Measurements from ENCODE around the gene NR4A1. TPM values are rescaled to one million over a fixed set of nuclear protein-coding genes. Genes with fewer than 3 reads are reported as not detected.
A peak's percentile ranks its signal among the peaks of the same experiment; 100 is the strongest.

NR4A1 gene
- polyA plus RNA-seq, 1 experiment = 18.6 TPM

- CTCF ChIA-PET = interaction anchor here (1.0 to 24.9 kb wide), 9 partner anchors 7 to 94 kb away, joined by 3 to 974 read pairs (median 7); partner anchors contain the start of genes ATG101 and SMIM41
- POLR2A ChIA-PET = interaction anchor here (0.5 to 1.2 kb wide), 3 partner anchors 12 to 48 kb away, joined by 3 to 20 read pairs (median 5); partner anchors contain the start of gene NR4A1
- Histone ChIP-seq H3K27me3 (ENCODE audit: control insufficient read depth, insufficient read depth, low read length) (no peaks in the 10 kb centered on the region), H3K4me3 (ENCODE audit: low read depth, low read length) (peak overlapping the region; percentile 31), H3K36me3 (ENCODE audit: control insufficient read depth, insufficient read depth, low read length) (no peaks in the 10 kb centered on the region)
- no peak for DNase-seq (ENCODE audit: low read depth)
- TF ChIP-seq, protein P1, sequence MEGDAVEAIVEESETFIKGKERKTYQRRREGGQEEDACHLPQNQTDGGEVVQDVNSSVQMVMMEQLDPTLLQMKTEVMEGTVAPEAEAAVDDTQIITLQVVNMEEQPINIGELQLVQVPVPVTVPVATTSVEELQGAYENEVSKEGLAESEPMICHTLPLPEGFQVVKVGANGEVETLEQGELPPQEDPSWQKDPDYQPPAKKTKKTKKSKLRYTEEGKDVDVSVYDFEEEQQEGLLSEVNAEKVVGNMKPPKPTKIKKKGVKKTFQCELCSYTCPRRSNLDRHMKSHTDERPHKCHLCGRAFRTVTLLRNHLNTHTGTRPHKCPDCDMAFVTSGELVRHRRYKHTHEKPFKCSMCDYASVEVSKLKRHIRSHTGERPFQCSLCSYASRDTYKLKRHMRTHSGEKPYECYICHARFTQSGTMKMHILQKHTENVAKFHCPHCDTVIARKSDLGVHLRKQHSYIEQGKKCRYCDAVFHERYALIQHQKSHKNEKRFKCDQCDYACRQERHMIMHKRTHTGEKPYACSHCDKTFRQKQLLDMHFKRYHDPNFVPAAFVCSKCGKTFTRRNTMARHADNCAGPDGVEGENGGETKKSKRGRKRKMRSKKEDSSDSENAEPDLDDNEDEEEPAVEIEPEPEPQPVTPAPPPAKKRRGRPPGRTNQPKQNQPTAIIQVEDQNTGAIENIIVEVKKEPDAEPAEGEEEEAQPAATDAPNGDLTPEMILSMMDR (IDR thresholded peaks at IDR 0.05; ENCODE audit: insufficient read depth, low read depth, low read length) = no peak
These were observed 17.6 kb upstream of the NR4A1 start for GRCh38 chr12:52033446-52034140.

DNA sequence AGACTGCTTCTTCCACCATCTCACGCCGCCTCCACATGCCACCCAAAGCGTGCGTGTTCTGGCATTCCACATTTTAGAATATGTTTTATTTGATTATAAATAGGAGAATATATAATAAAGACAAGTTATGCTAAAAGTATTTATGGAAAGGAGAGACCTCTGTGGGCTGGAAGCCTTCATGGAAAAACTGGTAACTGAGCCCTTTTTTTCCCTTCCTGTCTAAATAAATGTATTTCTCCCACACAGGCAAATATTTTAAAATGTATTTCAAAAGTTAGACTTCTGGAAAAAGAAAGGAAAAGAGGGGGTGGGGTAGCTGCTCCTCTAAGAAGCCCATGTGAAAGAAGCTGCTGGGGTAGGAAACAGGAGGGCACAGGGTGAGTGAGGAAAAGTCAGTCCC lies 16.1 kb upstream of the NR4A1 start:
- no peak overlapping the region for H3K4me3 ChIP-seq (ENCODE audit: low read depth, low read length)
- ChIA-PET CTCF (interaction anchor here (12.4 to 24.9 kb wide), 2 partner anchors 12 to 47 kb away, joined by 114 to 974 read pairs; partner anchors contain the start of genes ATG101 and SMIM41), POLR2A (no interaction called here)
- H3K27me3 ChIP-seq (ENCODE audit: control insufficient read depth, insufficient read depth, low read length) = no peaks in the 10 kb centered on the region
- TF ChIP-seq, protein P1 (IDR thresholded peaks at IDR 0.05; ENCODE audit: insufficient read depth, low read depth, low read length) = no peak
- DNase-seq (ENCODE audit: low read depth) = no peak
- H3K36me3 ChIP-seq (ENCODE audit: control insufficient read depth, insufficient read depth, low read length) = no peaks in the 10 kb centered on the region

- Histone ChIP-seq H3K4me3 (ENCODE audit: low read depth, low read length) (no peak overlapping the region), H3K27me3 (ENCODE audit: control insufficient read depth, insufficient read depth, low read length) (no peaks in the 10 kb centered on the region), H3K36me3 (ENCODE audit: control insufficient read depth, insufficient read depth, low read length) (no peaks in the 10 kb centered on the region)
- ChIA-PET CTCF (interaction anchor here (2.4 to 24.9 kb wide), 3 partner anchors 13 to 46 kb away, joined by 9 to 974 read pairs (median 114); partner anchors contain the start of genes ATG101 and SMIM41), POLR2A (no interaction called here)
- TF ChIP-seq, protein P1 (IDR thresholded peaks at IDR 0.05; ENCODE audit: insufficient read depth, low read depth, low read length) = no peak
- no peak for DNase-seq (ENCODE audit: low read depth)
These were observed 15.3 kb upstream of the NR4A1 start for GRCh38 chr12:52035926-52036325.

DNA sequence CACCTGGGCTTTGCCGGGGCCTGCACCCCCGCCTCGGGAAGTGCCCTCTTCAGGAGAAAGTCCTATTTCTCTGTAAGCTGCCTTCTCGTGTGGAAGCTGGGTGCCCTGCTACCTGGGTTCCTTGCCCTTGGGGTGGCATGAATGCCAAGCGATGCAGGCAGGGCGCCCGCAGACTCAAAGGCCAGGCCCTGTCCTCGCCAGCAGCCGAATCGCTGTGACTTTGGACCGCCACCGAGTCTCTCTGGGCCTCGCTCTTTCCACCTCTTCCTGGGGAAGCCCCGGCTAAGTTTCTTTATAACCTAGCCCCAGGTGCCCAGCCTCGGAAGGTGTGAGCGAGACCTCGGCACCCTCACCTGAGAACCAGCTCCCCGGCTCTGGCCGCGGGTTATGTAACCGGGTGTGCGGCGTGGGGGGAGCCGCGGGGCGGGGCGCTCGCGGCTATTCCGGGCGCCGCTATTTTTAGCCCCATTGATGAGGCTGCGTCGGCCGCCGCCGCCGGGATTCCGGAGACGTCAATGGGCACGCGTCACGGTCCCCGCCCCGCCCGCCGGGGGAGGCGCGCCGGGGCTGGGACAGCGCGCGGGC lies 14.6 kb upstream of the NR4A1 start:
- TF ChIP-seq, protein P1 (IDR thresholded peaks at IDR 0.05; ENCODE audit: insufficient read depth, low read depth, low read length) = no peak
- ChIA-PET CTCF (interaction anchor here (2.3 to 24.9 kb wide), 4 partner anchors 13 to 45 kb away, joined by 7 to 974 read pairs (median 62); partner anchors contain the start of genes ATG101, NR4A1 and SMIM41), POLR2A (no interaction called here)
- H3K27me3 ChIP-seq (ENCODE audit: control insufficient read depth, insufficient read depth, low read length) = no peaks in the 10 kb centered on the region
- H3K4me3 ChIP-seq (ENCODE audit: low read depth, low read length) = peak overlapping the region; percentile 87
- DNase-seq (ENCODE audit: low read depth) = no peak
- no peaks in the 10 kb centered on the region for H3K36me3 ChIP-seq (ENCODE audit: control insufficient read depth, insufficient read depth, low read length)

GRCh38 chr12:52037248-52037861 lies 13.9 kb upstream of the NR4A1 start:
- DNase-seq (ENCODE audit: low read depth) = no peak
- Histone ChIP-seq H3K4me3 (ENCODE audit: low read depth, low read length) (peak overlapping the region; percentile 87), H3K27me3 (ENCODE audit: control insufficient read depth, insufficient read depth, low read length) (no peaks in the 10 kb centered on the region), H3K36me3 (ENCODE audit: control insufficient read depth, insufficient read depth, low read length) (no peaks in the 10 kb centered on the region)
- TF ChIP-seq, protein P1 (IDR thresholded peaks at IDR 0.05; ENCODE audit: insufficient read depth, low read depth, low read length) = peak; percentile 34
- ChIA-PET CTCF (interaction anchor here (0.5 to 24.9 kb wide), 6 partner anchors 8 to 620 kb away, joined by 3 to 974 read pairs (median 11); partner anchors contain the start of genes ATG101, NR4A1 and SMIM41), POLR2A (no interaction called here)
